Stimulated activated CD8-positive, alpha-beta memory T cell treated with anti-CD3 and anti-CD28 coated beads, Interleukin-4, amount 100 ng/mL, for 4 hours (primary cell): ENCODE measurements around the gene ADO.

Experiments used
- DNase-seq, 2 donors: peaks; one replicate each; pipeline ENCODE4 v3.0.0-alpha.2; 2020; ENCODE audit warnings: low read depth in 2 of 2, low spot score in 1 of 2

Gene ADO

DNA sequence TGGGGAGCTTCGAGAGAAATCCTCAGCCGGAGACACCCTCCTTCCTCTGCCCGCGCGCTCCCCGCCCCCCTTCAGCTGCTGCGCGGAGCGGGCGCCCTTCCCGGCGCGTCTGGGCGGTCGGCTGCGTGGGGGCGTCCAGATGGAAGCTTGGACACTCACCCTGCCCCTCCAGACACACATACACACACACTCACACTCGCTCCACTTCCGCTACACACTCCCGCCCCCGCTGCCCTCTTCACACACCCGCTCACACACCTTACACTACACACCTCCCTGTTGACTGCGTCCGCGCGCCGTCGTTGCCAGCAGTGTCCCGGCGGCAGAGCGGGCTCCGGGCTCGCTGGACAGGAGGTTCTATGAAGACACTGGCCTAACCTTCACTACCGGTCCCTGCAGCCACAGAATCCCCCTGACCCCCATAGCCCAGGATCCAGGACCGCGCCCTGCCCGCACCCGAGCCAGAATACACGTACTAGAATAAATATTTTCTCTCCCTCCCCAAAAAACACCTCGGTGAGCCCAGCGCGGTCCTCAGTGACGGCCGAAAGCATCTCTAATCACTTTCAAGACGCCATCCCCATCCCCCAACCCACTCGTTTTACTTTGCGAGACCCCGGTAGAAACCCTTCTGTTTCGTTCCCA is 12.7 kb downstream of the ADO start:
- DNase-seq, result peak in 1 of 2 donors; percentile 62

DNA sequence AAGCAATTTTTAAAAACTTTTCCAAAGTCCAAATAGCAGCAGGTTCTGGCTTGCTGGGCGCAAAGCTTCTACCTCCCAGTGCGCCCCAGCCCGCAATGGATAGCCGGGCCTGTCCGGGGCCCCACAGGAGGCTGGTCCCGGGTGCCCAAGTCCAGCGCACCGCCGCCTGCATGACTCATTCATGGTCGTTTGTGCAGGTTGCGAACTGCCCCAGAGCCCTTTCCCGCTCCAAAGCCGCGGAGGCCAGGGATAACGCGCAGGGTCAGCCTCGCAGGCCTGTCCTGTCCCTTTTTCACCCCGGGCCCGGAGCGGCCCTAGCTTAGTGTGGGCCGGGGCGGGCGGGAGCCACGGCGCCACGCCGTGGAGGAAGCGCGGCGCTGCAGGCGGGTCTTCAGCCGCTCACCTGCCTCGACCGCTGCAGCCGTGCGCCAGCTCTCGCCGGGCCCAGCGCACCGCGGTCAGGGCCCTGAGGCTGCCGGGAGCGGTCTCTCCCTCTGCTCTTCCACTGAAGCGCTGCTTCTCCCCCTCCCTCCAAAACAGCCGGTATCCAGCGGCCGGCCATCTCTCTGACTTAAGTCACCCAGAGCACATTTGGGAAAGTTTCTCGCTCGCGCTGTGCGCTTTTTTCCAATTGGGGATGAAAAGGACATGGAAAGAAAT is 13.4 kb downstream of the ADO start:
- peak in 1 of 2 donors; percentile 57 for DNase-seq

GRCh38 chr10:62818426-62819011 is 14.0 kb downstream of the ADO start:
- peak in 1 of 2 donors; percentile 62 for DNase-seq

GRCh38 chr10:62819141-62819920 is 14.8 kb downstream of the ADO start:
- DNase-seq, result no peak

DNA sequence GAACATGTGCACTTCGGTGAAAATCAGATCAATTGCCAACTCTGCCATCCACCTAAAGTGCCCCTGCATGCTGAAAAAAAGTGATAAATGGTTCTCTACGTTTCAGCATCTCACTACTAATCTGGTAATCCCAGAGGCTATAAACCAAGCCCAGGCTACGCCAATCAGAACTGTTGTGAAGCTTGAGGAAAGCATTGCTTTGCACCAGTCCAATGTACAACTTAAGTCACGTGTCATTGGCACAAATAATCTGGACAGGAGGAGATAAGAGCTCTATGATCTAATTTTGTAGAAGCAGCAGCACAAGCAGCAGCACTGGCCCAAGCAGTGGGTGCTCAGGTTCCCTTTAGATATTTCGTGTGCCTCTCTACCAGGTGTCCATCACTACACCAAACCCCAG is 16.1 kb downstream of the ADO start:
- DNase-seq, result no peak

DNA sequence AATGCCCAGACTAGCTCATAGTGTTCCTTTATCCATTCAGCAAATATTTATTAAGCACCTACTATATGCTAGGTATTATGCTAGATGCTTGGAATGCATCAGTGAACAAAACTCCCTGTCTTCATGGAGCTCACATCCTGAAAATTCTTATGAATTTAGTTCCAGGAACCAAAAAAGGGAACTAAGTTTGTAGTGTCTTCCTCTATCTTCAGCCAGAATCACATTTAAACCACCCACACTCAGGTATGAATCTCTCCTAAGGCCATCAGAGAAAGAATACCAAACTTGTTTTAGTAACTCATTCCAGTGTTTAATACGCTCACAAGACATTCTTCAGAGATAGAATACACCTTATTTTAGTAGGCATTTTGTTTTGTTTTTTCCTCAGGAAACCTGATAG is 21.8 kb downstream of the ADO start:
- no peak for DNase-seq

- DNase-seq, result no peak
Measured at GRCh38 chr10:62829622-62830021, 25.1 kb downstream of the ADO start.

DNA sequence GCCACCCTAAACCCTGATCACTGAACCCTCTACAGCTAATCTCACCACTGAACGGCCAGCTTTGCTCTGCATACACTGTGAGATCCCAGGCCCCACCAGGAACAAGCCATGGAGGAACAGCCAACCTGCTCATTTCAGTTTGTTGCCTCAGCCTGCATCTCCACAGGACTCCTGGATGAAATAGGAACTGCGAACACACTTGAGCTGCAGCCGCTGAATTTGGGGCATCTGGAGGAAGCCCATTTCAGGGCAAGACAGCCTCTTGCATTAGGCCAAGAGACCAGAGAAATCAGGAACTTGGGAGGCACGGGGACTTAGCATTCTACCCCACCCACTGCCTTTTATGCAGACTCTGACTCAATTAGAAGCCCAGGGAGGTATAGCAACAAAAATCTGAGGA is 26.2 kb downstream of the ADO start:
- no peak for DNase-seq

DNA sequence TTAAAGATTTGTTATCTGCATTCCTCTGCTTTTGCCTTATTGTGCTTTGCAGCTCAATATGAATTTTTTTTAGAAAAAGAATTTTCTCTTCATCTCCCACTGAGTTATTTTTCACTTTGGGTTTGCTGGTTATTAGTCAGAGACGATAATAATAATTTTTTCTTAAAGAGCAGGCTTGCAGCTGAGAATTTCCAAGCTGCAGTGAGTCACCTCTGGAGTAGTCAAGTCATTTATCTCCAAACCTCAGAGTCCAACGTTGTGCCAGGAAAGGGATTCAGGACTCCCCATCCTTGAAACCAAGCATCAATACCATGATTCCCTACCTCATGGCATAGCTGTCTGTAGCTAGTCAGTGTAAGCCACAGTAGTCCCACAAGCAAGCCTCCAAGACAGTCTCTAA is 26.8 kb downstream of the ADO start:
- no peak for DNase-seq

- no peak for DNase-seq
Measured at GRCh38 chr10:62839590-62839989, 35.1 kb downstream of the ADO start.

DNA sequence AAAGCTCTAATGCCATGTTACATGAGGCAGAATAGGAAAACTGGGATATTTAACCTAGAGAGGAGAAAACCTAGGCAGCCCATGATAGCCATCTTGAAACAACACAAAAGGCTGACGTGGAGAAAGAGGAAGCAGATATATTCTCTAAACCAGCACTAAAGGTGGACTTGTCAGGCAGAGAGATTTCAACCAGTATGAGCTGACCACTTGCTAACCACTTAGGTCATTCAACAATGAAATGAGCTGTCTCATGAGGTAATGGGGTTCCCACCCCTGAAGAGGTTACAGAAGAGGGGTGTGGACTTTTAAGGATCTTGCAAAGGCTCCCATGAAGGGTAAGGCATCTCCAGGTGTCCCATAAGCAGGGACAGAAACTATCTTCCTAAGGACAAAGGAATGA is 38.5 kb downstream of the ADO start:
- DNase-seq, result no peak

- DNase-seq, result no peak
Measured at GRCh38 chr10:62843600-62843999, 39.1 kb downstream of the ADO start.

DNA sequence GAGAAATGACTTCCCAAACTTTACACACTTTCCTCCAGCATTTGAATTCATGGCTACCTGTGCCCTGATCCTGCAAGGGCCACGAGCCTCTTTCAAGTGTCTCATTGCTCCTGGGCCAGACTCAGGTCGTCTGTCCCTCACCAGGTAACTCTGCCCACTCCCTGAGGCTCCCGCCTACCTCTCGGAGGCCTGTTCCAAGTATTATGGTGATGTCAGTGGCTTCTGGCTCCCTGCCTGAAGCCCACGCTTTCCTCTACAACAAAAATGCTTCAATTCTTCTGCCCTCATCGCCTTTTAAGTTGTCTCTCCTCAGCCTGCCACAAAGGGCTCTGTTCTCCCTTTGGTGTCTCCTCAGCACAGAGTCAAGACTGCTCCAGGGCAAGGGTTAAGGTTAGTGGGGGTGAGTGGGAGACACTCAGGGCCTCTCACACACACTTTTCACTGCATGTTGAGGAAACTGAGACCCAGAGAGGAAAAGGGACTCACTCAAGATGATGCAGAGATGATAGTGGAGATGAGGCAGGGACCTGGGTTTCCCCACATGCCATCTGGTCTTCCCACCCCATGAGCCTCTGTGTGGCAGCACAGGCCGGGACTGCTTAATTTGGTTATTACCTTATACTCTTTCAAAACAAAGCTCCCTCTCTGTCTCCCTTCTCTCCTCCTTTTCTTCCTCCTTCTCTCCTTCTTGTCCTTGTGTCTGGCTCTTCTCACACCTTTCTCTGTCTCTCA is 39.9 kb downstream of the ADO start:
- no peak for DNase-seq

DNA sequence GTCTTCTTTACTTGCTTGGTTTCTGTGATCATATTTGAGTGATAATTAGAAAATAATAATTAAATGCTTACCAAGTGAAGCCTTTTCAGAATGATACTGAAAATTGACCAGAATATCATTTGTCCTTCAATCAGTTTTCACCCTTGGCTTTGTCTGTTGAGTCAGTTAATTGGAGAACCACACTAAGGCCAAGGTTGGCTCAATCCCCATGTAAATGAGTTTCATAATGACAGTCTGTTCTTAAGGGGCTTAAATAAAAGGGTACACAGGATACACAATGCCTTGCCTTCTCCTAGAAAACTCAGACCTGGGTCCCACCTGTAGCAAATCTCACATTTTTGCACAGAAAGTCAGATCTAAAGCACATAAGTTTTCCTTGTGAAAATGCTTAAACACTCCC is 42.9 kb downstream of the ADO start:
- no peak for DNase-seq

- no peak for DNase-seq
Measured at GRCh38 chr10:62850646-62851045, 46.1 kb downstream of the ADO start.

DNA sequence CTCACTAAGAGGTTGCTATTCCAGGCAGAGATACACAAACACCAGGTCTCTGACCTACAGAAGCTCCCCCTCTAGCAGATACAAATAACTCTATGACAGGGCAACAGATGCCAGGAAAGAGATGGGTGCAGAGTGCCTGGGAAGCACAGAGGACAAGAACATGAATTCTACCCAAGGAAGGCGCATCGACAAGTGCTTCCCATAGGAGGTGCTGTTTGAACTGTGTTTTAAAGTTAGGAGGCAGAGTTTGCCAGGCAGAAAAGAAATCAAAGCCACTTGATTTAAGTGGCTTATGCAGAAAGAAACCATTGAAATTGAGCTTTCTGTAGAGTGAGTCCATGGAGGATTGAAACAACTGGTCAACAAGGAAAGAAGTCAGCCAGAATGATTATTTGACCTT is 46.9 kb downstream of the ADO start:
- DNase-seq, result no peak

DNA sequence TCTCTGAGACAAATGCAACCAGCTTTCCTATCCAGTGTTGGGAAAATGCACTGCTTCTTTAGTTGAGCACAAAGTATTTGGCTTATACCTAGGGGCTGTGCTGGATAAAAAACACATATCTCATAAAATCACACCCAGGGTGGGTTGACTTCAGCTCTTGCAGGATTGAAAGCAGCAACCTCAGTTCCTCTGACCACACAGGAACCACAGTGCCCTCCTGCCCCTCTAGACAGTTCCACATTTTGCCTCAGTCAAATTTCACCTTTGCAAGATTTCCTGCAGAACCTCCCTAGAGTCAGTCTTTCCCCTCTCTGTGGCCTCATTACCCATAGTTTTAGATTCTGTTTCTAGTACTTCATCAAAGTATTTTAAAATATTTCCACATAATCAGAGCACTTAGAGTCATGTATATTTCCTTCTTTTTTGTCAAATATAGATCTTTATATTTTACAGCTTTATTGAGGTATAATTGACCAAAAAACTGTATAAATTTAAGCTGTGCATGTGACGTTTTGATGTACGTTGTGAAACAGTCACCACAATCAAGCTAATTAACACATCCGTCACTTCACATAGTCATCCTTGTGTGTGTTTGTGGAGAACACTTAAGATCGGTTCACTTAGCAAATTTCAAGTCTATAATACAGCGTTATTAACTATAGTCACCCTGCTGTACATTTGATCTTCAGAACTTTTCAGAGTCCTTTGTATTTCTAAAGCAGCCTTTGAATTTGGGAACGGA is 48.6 kb downstream of the ADO start:
- no peak for DNase-seq

- DNase-seq, result peak in 1 of 2 donors; percentile 7
Measured at GRCh38 chr10:62853710-62854109, 49.2 kb downstream of the ADO start.

- DNase-seq, result no peak
Measured at GRCh38 chr10:62856021-62856420, 51.5 kb downstream of the ADO start.
